Measurements from ENCODE around the gene FOXO3. TPM values are rescaled to one million over a fixed set of nuclear protein-coding genes. Genes with fewer than 3 reads are reported as not detected.

The FOXO3 gene
- total RNA-seq, 6 experiments from 2014 or later = 18.1 to 45.2 (median 23.8) TPM

DNA sequence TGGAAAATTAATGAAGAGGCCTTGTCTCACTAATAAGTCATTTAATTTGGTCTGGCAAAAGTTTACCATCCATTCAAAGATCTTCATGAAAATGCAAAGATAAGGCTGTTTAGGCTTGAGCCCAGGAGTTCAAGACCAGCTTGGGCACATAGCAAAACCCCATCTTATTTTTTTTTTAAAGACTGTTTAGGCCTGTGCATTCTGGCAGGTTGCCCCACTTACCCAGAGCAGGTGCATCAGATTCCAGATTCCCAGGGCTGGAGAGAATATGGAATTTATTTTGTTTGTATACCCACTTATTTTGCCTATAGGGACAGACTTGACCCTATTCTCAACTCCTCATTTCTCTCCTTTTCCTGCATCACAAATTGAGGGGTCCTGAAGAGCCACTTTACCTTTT lies 5.7 kb downstream of the FOXO3 start:
- intact Hi-C loops (cut with DNase I) = loop anchor here in 1 of 2 donors (10.0 kb wide), 1 partner anchor 88 kb away; no protein-coding TSS in a partner anchor
- H3K27me3 ChIP-seq = no peaks in the 10 kb centered on the region
- no peak for TF ChIP-seq POLR2A (IDR thresholded peaks at IDR 0.05)
- TF ChIP-seq, protein P1, sequence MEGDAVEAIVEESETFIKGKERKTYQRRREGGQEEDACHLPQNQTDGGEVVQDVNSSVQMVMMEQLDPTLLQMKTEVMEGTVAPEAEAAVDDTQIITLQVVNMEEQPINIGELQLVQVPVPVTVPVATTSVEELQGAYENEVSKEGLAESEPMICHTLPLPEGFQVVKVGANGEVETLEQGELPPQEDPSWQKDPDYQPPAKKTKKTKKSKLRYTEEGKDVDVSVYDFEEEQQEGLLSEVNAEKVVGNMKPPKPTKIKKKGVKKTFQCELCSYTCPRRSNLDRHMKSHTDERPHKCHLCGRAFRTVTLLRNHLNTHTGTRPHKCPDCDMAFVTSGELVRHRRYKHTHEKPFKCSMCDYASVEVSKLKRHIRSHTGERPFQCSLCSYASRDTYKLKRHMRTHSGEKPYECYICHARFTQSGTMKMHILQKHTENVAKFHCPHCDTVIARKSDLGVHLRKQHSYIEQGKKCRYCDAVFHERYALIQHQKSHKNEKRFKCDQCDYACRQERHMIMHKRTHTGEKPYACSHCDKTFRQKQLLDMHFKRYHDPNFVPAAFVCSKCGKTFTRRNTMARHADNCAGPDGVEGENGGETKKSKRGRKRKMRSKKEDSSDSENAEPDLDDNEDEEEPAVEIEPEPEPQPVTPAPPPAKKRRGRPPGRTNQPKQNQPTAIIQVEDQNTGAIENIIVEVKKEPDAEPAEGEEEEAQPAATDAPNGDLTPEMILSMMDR (IDR thresholded peaks at IDR 0.05) = no peak
- DNase-seq (no peak), ATAC-seq (no peak)
- no peaks in the 10 kb centered on the region for H3K9me3 ChIP-seq
- H3K27ac ChIP-seq = peak overlapping the region; percentile 43 to 67 (median 65)
- H3K4me1 ChIP-seq = peaks cover 0 to 49% (median 18%) of the 10 kb centered on the region in 4 donors
- H3K36me3 ChIP-seq = peaks cover 0 to 42% (median 15%) of the 10 kb centered on the region in 4 donors
- peak overlapping the region in 1 of 3 donors; percentile 2 for H3K4me3 ChIP-seq

GRCh38 chr6:108568101-108568500 lies 7.4 kb downstream of the FOXO3 start:
- no peaks in the 10 kb centered on the region for H3K9me3 ChIP-seq
- H3K4me3 ChIP-seq = no peak overlapping the region
- intact Hi-C loops (cut with DNase I) = loop anchor here in 1 of 2 donors (10.0 kb wide), 1 partner anchor 87 kb away; no protein-coding TSS in a partner anchor
- TF ChIP-seq, protein P1 (IDR thresholded peaks at IDR 0.05) = no peak
- TF ChIP-seq POLR2A (IDR thresholded peaks at IDR 0.05) = no peak
- no peak for ATAC-seq
- H3K27me3 ChIP-seq = no peaks in the 10 kb centered on the region
- WGBS (ENCODE audit: insufficient coverage, low coverage, low lambda C conversion rate, missing lambda C conversion rate) = 73% methylated on average over 3 of the region's 5 CpGs
- no peak for DNase-seq
- H3K4me1 ChIP-seq = peaks cover 0 to 42% (median 18%) of the 10 kb centered on the region in 4 donors
- no peak overlapping the region for H3K27ac ChIP-seq
- peaks cover 0 to 56% (median 15%) of the 10 kb centered on the region in 4 donors for H3K36me3 ChIP-seq

GRCh38 chr6:108568551-108569305 lies 8.0 kb downstream of the FOXO3 start:
- no peak for DNase-seq
- peaks cover 0 to 36% (median 17%) of the 10 kb centered on the region in 4 donors for H3K4me1 ChIP-seq
- no peak overlapping the region for H3K4me3 ChIP-seq
- H3K27me3 ChIP-seq = no peaks in the 10 kb centered on the region
- ATAC-seq = no peak
- no peaks in the 10 kb centered on the region for H3K9me3 ChIP-seq
- intact Hi-C loops (cut with DNase I) = loop anchor here in 1 of 2 donors (10.0 kb wide), 1 partner anchor 86 kb away; no protein-coding TSS in a partner anchor
- peaks cover 0 to 56% (median 15%) of the 10 kb centered on the region in 4 donors for H3K36me3 ChIP-seq
- WGBS (ENCODE audit: insufficient coverage, low coverage, low lambda C conversion rate, missing lambda C conversion rate) = 66% methylated on average over 3 of the region's 3 CpGs
- no peak overlapping the region for H3K27ac ChIP-seq
- TF ChIP-seq, protein P1 (IDR thresholded peaks at IDR 0.05) = no peak
- TF ChIP-seq POLR2A (IDR thresholded peaks at IDR 0.05) = no peak

- Histone ChIP-seq H3K27ac (no peak overlapping the region), H3K9me3 (no peaks in the 10 kb centered on the region), H3K4me1 (peaks cover 0 to 33% (median 10%) of the 10 kb centered on the region in 4 donors), H3K27me3 (no peaks in the 10 kb centered on the region), H3K4me3 (no peak overlapping the region), H3K36me3 (peaks cover 0 to 50% (median 15%) of the 10 kb centered on the region in 4 donors)
- no peak for ATAC-seq
- no peak for TF ChIP-seq POLR2A (IDR thresholded peaks at IDR 0.05)
- TF ChIP-seq, protein P1 (IDR thresholded peaks at IDR 0.05) = no peak
- 100% methylated on average over 1 of the region's 1 CpG for WGBS (ENCODE audit: insufficient coverage, low coverage, low lambda C conversion rate, missing lambda C conversion rate)
- DNase-seq = no peak
- intact Hi-C loops (cut with DNase I) = no loop called here
Observed at GRCh38 chr6:108570517-108570916, 9.8 kb downstream of the FOXO3 start.

Measured in right lobe of liver (tissue), 6 donors.